T-helper 1 cell (primary cell): ENCODE results near the gene TAP1.
"Not testable (repeated sequence)": the region's sequence is repeated elsewhere in the genome, so short reads cannot be mapped to it uniquely, and the experiment has no call there.

Source experiments
- DNase-seq, 5 donors: peaks; one replicate each; pipeline ENCODE4 v3.0.0-alpha.2; 2012 to 2020
- total RNA-seq, 4 donors: gene quantifications; one replicate each; lab custom pipeline; 2026; lab: John Stamatoyannopoulos, UW

The TAP1 gene
- total RNA-seq = 142 to 229 (median 194) reads per million in 4 donors

- DNase-seq = peak; percentile 92 to 96 (median 94)
Observed at GRCh38 chr6:32853541-32854375, at the start of gene TAP1, which contains the start of gene PSMB9. Gene TAP1 (minus strand): TSS chr6:32853704. CDS start chr6:32853636, 68 bp downstream. Gene PSMB9 (plus strand): TSS chr6:32854192. CDS start chr6:32854230, 38 bp downstream.

DNA sequence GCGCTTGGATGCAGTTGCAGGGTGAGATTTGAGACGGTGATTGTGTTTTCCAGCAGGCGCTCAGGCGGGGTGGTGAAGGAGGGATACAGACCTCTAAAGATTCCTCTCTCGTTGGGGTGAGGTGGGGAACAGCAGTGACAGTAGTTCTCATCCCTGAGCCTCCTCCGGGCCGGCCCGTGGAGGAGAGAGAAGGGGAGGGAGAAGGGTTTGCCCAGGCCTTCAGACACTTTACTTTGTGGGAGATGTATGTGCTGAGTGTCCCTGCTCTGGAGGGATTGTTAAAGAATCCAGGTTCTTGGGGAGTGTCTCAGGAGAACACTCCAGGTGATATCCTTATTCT is 41.5 kb upstream of the TAP1 start:
- DNase-seq = no peak

- peak; percentile 87 to 94 (median 90) for DNase-seq
Observed at GRCh38 chr6:32894085-32895005, 40.8 kb upstream of the TAP1 start.

- no peak for DNase-seq
Observed at GRCh38 chr6:32890831-32891230, 37.3 kb upstream of the TAP1 start.

DNA sequence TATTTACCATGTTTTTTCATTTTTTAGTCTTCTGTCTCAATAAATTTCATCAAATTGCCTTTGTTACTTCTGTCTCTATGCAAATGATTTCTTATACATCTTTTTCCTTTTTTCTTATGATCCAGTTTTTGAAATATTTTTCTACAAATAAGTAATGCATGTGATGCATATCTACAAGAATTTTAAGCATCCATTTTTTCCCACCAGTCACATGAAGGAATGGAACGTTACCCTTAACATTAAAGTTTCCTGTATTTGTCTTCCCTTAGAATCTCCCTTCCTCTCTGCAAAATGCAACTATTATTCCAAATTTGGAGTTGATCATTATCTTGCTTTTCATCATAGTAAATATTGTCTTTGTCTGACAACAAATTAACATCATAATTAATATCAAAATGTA is 36.0 kb upstream of the TAP1 start:
- DNase-seq = no peak

DNA sequence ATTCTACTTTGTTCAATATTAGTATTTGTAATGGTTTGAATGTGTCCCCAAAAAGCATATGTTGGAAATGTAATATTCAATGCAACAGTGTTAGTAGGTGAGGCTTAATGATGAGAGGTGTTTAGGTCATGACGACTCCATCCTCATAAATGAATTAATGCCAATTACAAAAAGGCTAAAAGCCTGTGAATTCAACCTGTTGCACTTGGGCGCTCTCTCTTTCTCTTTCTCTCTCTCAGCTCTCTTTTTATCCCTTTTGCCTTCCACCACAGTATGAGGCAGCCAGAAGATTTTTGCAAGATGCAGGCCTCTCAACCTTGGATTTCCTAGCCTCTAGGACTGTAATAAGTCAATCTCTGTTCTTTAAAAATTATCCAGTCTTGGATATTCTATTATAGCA is 35.1 kb upstream of the TAP1 start:
- no peak for DNase-seq

GRCh38 chr6:32887616-32888015 is 34.1 kb upstream of the TAP1 start:
- no peak for DNase-seq

DNA sequence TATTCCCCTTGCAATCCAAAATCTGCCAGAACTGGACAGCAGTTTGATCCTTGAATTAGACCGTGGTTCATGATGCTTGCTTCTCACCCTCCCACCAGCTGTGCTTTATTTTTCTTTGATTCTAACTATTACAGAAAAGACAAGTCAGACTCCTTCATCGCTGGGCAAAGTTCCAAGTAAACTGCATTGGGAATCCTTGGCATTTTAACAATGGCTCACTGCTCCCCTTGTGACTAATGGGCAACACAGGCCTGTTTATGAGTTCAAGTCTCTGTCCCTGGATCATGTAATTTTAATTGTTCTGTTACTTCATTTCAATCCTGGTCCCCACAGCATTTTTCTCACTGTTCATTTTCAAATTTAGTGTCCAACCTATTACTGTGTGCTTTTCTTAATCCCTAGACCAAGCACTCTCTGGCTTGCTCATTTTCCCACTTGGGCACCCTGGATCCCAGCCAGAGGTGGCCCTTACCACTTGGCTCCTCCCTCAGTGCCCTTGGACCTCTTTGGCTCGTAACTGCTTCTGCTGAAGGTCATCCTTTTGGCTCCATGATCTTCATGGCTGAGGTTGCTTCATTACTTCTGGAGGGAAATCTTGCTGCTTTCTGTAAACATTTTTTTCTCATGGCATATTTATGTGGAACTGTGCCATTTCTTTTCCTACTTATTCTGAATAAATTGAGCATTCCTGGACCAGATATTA is 33.3 kb upstream of the TAP1 start:
- no peak for DNase-seq

DNA sequence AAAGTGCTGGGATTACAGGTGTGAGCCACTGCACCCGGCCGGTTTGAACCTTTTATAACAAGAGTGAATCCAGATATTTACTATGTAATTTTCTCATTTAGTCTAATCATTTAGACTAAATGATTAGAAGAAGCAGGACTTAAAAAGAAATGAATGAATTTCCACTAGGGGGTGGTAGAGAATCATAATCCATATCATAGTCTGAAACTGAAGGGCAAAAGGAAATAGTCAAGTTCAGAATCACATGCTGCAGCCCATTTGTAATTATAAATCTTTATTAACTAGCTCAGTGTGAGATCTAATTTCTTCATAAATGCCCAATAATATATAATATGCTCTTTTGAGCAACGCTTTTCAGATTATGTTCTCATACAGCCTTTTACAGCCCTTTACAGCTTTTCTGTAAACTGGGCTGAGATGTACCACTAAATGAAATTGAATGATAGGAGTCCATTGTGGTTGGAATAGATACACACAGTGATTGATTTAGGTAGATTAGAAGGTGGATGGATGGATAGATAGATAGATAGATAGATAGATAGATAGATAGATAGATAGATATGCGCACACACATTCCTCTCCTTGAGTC is 32.3 kb upstream of the TAP1 start:
- peak in 1 of 5 donors; percentile 74 for DNase-seq

- DNase-seq = no peak
Observed at GRCh38 chr6:32883789-32884188, 30.3 kb upstream of the TAP1 start.

GRCh38 chr6:32882879-32883250 is 29.4 kb upstream of the TAP1 start:
- no peak for DNase-seq

GRCh38 chr6:32880962-32881361 is 27.5 kb upstream of the TAP1 start:
- not testable (repeated sequence) for DNase-seq

GRCh38 chr6:32879691-32880090 is 26.2 kb upstream of the TAP1 start:
- DNase-seq = no peak

DNA sequence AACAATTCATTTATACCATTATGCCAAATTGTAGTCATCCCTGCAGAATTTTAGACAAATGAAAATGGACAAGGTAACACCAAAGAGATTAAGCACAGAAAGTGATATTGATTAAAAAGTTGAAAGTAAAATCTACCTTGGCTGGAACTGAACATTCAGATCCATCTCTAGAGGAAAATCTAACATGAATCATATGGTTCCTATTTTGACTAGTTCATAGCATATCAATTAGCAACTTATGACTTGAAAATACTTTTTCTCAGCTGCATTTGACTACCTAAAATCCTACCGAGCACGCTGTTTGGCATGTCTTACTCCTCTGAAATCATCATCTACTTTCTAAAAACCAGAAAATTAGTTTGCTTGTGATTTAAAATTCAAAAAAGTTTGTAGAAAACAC is 23.1 kb upstream of the TAP1 start:
- DNase-seq = no peak

DNA sequence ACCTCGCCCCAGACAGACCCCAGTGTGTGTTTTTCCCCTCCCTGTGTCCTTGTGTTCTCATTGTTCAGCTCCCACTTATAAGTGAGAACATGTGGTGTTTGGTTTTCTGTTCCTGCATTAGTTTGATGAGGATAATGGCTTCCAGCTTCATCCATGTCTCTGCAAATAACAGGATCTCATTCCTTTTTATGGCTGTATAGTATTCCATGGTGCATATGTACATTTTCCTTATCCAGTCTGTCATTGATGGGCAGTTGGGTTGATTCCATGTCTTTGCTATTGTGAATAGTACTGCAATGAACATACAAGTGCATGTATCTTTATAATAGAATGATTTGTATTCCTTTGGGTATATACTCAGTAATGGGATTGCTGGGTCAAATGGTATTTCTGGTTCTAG is 20.4 kb upstream of the TAP1 start:
- not testable (repeated sequence) for DNase-seq

- peak; percentile 60 to 89 (median 80) for DNase-seq
Observed at GRCh38 chr6:32868257-32868788, 14.8 kb upstream of the TAP1 start.

DNA sequence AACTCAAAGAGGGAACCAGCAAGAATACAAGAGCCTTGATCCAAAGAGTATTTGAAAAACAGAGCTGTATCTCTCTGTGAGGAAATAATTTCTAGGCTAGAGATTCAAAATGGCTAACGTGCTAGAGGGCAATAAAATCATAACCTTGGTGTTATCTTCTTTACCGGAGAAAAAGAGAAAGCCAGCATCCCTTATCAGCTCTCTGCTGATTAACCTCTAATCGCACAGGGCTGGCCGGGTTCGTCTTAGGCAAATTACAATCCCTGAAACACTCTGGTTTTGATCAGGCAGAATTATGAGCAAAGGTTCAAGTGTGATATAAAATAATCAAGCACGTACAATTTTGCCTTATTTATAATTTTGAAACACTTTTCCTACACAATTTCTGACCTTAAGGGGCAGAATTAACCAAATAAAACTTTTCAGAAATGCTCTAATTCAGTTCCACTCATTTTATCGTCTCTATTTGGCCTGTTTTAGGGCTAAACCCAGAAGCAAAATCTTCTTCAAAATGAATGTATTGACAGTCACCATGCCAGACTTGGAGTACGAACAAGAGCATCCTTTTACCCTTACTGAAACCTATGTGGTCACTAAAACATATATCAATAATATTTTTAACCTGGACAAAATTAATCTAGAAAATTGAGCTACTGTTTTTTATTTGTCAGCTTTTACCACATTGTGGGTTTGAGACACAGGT is 14.2 kb upstream of the TAP1 start:
- no peak for DNase-seq

DNA sequence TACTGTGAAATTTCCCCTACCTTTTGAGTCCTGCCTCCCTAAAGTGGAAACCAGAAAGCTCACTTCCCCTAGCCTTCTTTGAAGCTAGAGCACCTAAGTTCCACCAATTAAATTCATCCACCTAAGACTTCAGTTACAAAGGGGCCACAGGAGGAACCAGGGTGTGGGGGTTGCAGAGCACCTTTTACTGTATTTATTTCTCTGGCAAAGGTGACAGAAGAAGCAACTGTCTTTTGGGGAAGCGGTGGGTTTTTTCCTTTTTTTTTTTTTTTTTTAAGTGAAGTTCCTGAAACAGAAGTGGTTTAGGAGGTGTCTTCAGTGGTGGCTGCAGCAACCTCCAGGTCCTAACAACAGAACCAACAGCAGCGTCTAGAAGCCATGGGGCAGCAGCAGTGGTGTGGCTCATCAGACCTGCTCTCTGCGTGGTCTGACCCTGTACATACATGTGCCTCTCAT is 13.5 kb upstream of the TAP1 start:
- no peak for DNase-seq

GRCh38 chr6:32865724-32866443 is 12.4 kb upstream of the TAP1 start:
- DNase-seq = no peak

GRCh38 chr6:32862725-32863124 is 9.2 kb upstream of the TAP1 start:
- DNase-seq = no peak

DNA sequence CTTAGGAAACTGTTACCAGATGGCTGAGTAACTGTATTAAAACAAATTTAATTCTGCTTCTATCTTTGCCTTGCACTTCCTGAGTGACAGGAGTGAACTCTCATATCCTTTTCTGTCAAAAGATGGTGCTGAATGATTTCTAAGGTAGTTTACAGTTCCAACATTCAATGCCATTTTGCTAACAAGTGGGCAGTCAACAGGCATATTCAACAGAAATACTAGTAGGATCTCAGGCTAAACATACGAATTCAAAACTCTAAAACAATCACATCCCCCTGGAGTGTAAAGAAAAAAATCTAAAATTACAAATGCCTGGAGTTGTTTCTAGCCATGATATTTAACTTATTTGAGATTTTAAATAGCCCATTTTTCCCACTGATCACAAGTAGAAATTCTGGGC is 7.2 kb upstream of the TAP1 start:
- no peak for DNase-seq
